ENCODE measurements around the gene ZMAT3.
"Not testable (repeated sequence)": the region's sequence is repeated elsewhere in the genome, so short reads cannot be mapped to it uniquely, and the experiment has no call there.

The ZMAT3 gene

DNA sequence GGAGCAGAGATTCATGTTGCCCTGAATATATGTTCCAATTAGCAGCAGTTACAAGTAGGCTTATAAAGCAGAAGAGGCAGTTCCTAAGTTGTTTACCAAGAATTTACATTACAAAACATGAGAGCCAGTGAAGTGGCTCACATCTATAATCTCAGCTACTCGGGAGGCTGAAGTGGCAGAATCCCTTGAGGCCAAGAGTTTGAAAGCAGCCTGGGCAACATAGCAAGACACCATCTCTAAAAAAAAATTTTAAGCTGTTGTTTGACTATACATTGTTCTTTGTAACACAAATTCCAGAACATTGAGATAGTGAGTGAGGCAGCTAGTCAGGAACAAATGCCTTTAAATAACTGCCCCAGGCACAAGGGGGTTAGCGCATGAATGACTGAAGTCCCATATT is 10.3 kb upstream of the ZMAT3 start:
- no peak overlapping the region for H3K4me3 Mint-ChIP-seq
- DNase-seq (no peak), ATAC-seq (replicated peaks) (no peak)
- H3K27ac Mint-ChIP-seq: no peak overlapping the region
- peaks cover 6 to 18% of the 10 kb centered on the region in 2 donors for H3K4me1 Mint-ChIP-seq
- no peaks in the 10 kb centered on the region for H3K36me3 Mint-ChIP-seq
- no peaks in the 10 kb centered on the region for H3K27me3 Mint-ChIP-seq
- no peaks in the 10 kb centered on the region for H3K9me3 Mint-ChIP-seq

DNA sequence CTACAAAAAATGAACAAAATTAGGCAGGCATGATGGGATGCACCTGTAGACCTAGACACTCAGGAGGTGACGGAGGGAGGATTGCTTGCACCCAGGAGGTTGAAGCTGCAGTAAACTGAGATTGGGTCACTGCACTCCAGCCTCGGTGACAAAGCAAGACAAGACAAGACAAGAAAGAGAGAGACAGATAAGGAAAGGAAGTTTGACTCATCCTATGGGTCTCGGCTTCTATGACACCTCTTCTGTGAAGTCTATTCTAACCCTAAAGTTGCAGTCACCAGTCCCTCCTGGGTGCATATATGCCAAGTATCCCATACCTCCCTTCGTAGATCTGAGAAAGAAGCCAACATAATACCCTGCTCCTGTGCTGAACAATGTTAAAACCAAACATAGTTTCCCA is 7.9 kb upstream of the ZMAT3 start:
- no peaks in the 10 kb centered on the region for H3K36me3 Mint-ChIP-seq
- H3K27me3 Mint-ChIP-seq: no peaks in the 10 kb centered on the region
- no peak for ATAC-seq (replicated peaks)
- no peak overlapping the region for H3K4me3 Mint-ChIP-seq
- peaks cover 17 to 34% of the 10 kb centered on the region in 2 donors for H3K4me1 Mint-ChIP-seq
- no peak for DNase-seq
- H3K9me3 Mint-ChIP-seq: no peaks in the 10 kb centered on the region
- no peak overlapping the region for H3K27ac Mint-ChIP-seq

DNA sequence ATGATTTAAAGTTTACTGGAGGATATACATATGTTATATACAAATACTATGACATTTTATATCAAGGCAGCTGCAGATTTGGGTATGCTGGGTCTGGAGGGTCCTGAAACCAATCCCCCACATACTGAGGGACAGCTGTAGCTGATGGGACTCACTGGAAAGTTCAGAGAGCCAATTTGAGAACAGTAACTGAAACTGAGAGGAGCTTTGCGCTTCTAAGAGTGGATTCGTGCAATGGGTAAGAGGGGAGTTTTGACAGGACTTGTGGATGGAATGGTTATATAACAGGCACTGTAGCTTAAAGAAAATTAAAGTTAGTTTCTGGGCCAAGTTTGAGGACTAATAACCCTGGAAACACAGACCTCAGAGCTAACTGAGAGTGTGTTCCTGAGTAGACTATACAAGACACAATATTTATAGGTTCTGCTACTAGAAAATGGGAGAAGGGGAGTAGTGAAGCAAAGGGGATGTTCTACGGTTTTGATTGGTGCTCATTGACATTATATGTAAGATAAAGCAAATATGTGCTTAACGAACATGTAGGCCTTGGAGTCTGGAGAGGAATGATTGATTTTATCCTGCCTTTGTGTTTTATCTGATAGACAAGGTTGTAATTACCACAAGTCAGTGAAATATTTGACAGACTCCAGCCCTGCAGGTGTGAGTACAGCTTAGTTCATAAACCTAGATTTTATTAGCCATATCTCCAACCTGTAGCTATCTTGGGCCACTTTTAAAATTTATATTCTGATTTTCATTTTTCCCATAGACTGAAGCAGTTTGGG is 4.8 kb upstream of the ZMAT3 start:
- H3K4me1 Mint-ChIP-seq: peaks cover 19 to 47% of the 10 kb centered on the region in 2 donors
- no peak for DNase-seq
- no peak for ATAC-seq (replicated peaks)
- no peaks in the 10 kb centered on the region for H3K36me3 Mint-ChIP-seq
- peak overlapping the region in 1 of 2 donors; percentile 14 for H3K4me3 Mint-ChIP-seq
- H3K9me3 Mint-ChIP-seq: no peaks in the 10 kb centered on the region
- H3K27me3 Mint-ChIP-seq: no peaks in the 10 kb centered on the region
- peak overlapping the region; percentile 33 for H3K27ac Mint-ChIP-seq

DNA sequence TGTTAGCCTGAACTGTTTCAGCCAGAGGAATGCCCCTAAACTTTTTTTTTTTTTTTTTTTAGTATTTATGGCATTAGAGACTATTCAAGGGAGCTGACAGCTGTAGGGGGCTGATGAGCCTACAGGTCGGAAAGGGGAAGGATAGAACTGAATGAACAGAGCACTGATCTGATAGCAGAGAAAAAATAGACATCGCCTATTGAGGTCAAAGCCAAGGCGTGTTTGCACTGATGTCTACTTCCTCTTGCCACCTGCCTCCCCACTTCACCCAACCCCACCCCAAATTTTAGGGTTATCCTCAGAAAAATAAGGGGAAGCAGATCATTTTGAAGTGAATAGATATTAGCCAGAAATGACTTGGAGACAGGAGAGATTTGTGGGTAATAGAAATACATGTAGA is 3.0 kb upstream of the ZMAT3 start:
- H3K27me3 Mint-ChIP-seq: no peaks in the 10 kb centered on the region
- ATAC-seq (replicated peaks): peak; percentile 80 to 81
- no peaks in the 10 kb centered on the region for H3K9me3 Mint-ChIP-seq
- H3K4me1 Mint-ChIP-seq: peaks cover 24 to 53% of the 10 kb centered on the region in 2 donors
- peak; percentile 59 for DNase-seq
- H3K36me3 Mint-ChIP-seq: peaks cover 3 to 4% of the 10 kb centered on the region in 2 donors
- H3K27ac Mint-ChIP-seq: peak overlapping the region; percentile 53
- H3K4me3 Mint-ChIP-seq: no peak overlapping the region

DNA sequence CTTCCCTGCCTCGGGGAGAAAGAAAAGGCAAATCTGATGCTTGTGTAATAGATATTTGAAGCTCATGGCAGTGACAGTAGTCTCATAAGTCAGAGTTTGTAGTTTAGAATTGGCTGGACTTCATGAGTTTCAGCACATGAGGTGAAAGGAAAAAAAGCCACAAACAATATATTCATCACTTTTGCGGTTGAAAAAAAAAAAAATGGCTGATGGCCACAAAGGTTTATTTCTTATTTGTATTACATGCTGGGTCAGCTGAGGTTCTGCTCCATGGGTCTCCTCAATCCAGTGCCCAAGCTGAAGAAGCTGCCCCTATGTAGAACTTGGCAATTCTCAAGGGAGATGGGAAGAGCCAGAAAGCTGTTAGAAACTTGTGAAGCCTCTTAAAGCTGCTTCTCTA is 2.2 kb upstream of the ZMAT3 start:
- no peaks in the 10 kb centered on the region for H3K9me3 Mint-ChIP-seq
- H3K4me1 Mint-ChIP-seq: peaks cover 29 to 60% of the 10 kb centered on the region in 2 donors
- peaks cover 8 to 9% of the 10 kb centered on the region in 2 donors for H3K36me3 Mint-ChIP-seq
- ATAC-seq (replicated peaks) (no peak), DNase-seq (no peak)
- H3K4me3 Mint-ChIP-seq: peak overlapping the region in 1 of 2 donors; percentile 18
- no peaks in the 10 kb centered on the region for H3K27me3 Mint-ChIP-seq
- H3K27ac Mint-ChIP-seq: peak overlapping the region; percentile 90

DNA sequence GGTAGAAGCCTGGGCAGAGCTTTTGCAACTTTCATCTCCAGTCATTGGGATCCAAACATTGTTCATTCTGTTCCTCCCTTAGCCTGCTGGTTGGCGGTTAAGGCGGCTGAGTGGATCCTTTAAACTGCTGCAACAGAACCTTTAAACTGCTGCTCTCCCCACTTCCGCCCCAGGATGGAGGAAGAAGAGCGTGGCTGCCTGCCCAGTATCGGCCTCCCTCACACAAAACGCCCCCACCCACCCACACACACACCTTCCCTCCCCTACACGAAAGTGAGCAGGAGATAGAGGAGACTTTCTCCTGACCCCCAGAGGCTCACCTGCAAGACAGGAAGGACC is 460 bp upstream of the ZMAT3 start:
- H3K4me1 Mint-ChIP-seq: peaks cover 35 to 77% of the 10 kb centered on the region in 2 donors
- H3K9me3 Mint-ChIP-seq: no peaks in the 10 kb centered on the region
- DNase-seq (no peak), ATAC-seq (replicated peaks) (peak; percentile 28 to 33)
- peak overlapping the region; percentile 95 for H3K27ac Mint-ChIP-seq
- peaks cover 19 to 20% of the 10 kb centered on the region in 2 donors for H3K36me3 Mint-ChIP-seq
- peak overlapping the region; percentile 99 for H3K4me3 Mint-ChIP-seq
- H3K27me3 Mint-ChIP-seq: no peaks in the 10 kb centered on the region

DNA sequence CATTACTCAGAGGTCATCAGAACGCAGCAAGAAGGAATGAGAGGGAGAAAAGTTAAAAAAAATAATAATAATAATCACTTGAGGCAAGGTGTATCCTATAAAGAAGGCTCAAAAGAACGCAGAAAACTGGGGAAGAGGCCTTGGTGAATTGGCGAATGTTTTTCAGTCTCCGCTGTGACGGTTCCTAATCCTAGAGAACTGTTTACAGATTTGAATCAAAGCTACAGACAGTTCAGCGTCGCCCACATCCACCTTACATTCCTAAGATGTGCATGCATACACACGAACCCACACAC is 634 bp downstream of the ZMAT3 start:
- Mint-ChIP-seq H3K4me1 (peaks cover 34 to 79% of the 10 kb centered on the region in 2 donors), H3K36me3 (peaks cover 22 to 29% of the 10 kb centered on the region in 2 donors), H3K9me3 (no peaks in the 10 kb centered on the region), H3K27ac (peak overlapping the region; percentile 97), H3K27me3 (no peaks in the 10 kb centered on the region), H3K4me3 (peak overlapping the region; percentile 99)
- no peak for DNase-seq
- ATAC-seq (replicated peaks): no peak

DNA sequence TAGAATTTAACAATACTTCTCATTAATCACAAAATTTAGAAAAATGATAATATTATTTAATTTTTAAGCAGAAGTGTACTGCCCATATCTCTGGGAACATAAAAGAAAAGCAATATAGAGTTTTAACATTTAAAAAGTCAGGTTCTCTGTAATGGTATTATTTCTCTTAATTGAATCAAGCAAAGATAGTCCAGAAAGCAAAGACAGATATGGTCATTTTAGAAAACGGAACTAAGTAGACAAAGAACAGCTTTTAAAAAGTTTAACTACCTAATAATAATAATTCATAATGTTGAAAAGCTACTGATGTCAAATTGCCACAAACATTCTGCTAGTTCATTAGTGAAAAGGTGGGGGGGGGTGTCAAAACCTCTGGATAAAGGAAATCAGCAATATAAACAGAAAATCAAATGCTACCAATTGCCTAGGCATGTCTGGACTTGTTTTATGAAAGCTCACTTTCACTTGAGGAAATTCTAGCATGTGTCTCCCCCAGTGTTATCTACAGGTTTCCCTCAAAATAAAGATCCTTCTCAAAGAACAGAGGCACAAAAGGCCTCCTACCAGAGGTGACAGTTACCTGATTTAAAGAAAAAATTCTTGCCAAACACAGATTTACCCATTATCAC is 1.7 kb downstream of the ZMAT3 start:
- Mint-ChIP-seq H3K4me1 (peaks cover 34 to 73% of the 10 kb centered on the region in 2 donors), H3K4me3 (peak overlapping the region in 1 of 2 donors; percentile 66), H3K9me3 (no peaks in the 10 kb centered on the region), H3K27me3 (no peaks in the 10 kb centered on the region), H3K36me3 (peaks cover 29 to 37% of the 10 kb centered on the region in 2 donors), H3K27ac (no peak overlapping the region)
- ATAC-seq (replicated peaks) (no peak), DNase-seq (no peak)

DNA sequence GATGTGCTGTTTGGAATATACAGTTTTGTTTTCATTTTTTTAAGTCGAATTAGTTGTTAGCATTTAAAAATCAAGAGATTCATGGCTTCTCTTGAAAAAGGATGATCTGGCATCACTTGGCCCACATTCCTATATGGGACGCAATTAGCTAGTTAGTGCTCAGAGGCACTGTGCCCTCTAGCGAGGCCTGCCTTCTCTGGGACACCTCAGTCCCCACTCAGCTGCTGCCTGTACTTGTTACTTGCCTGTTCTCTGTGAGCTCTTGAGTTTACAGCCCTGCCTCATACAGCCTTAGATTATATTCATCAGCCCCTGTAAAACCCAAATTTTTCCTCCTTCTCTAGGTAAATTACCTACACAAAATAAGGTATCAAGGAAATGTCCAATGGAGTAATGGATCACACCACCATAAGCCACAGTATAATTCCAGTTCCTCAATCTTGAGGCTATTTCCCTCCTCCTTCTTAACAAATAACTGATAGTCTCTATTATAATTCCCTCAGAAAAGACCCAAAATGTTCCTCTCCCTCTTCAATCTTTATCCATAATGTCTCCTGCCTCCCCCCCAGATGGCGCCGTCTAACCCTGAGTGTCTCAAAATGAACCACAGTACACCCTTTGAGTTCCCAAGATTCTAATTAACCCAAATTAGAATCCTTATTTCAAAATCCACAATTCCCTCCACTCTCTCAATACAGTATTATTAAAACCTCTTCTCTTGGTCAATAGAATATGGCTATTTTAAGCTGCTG is 2.7 kb downstream of the ZMAT3 start:
- H3K4me1 Mint-ChIP-seq: peaks cover 36 to 64% of the 10 kb centered on the region in 2 donors
- H3K9me3 Mint-ChIP-seq: no peaks in the 10 kb centered on the region
- peaks cover 35 to 45% of the 10 kb centered on the region in 2 donors for H3K36me3 Mint-ChIP-seq
- H3K27me3 Mint-ChIP-seq: no peaks in the 10 kb centered on the region
- ATAC-seq (replicated peaks) (no peak), DNase-seq (no peak)
- peak overlapping the region; percentile 45 to 66 for H3K4me3 Mint-ChIP-seq
- H3K27ac Mint-ChIP-seq: peak overlapping the region; percentile 14

DNA sequence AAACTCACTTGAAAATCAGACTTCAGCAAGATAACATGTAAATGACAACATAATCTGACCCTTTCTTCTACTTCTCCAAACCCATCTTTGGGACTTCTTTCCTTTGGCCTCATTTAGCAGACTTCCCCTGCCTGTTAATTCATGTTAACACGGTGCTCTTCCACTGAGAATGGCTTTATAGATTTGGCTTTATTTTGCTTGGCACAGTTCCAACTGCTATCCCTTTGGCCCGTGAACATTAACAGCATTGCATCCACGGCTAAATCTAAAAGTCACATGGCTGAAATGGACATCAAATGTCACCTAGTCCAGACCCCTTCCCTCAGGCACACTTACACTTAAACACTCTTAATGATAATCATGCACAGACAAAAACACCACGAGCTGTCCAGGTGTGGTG is 3.8 kb downstream of the ZMAT3 start:
- no peaks in the 10 kb centered on the region for H3K9me3 Mint-ChIP-seq
- H3K36me3 Mint-ChIP-seq: peaks cover 35 to 48% of the 10 kb centered on the region in 2 donors
- peaks cover 29 to 54% of the 10 kb centered on the region in 2 donors for H3K4me1 Mint-ChIP-seq
- ATAC-seq (replicated peaks) (no peak), DNase-seq (no peak)
- no peak overlapping the region for H3K27ac Mint-ChIP-seq
- H3K4me3 Mint-ChIP-seq: no peak overlapping the region
- no peaks in the 10 kb centered on the region for H3K27me3 Mint-ChIP-seq

DNA sequence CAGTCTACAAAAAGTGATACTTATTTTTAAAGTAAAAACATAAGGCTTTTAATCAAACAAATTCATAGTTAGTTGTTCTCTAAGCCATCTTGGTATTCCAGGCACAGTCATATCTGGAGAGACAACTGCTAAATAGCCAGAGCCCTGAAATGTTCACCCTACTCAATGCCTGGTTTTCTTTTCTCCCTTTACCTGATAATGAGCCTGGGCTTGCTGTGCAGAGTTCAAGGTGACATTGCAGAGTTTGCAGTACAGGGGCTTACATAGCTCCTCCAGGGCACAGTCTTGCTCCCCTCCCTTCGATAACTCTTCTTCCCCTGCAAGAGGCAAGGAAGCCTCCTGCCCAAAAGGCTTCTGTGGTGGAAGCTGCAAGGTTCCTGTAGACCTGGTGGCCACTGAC is 4.3 kb downstream of the ZMAT3 start:
- Mint-ChIP-seq H3K4me1 (peaks cover 30 to 53% of the 10 kb centered on the region in 2 donors), H3K9me3 (no peaks in the 10 kb centered on the region), H3K27ac (no peak overlapping the region), H3K27me3 (no peaks in the 10 kb centered on the region), H3K36me3 (peaks cover 37 to 52% of the 10 kb centered on the region in 2 donors), H3K4me3 (no peak overlapping the region)
- DNase-seq (no peak), ATAC-seq (replicated peaks) (no peak)

DNA sequence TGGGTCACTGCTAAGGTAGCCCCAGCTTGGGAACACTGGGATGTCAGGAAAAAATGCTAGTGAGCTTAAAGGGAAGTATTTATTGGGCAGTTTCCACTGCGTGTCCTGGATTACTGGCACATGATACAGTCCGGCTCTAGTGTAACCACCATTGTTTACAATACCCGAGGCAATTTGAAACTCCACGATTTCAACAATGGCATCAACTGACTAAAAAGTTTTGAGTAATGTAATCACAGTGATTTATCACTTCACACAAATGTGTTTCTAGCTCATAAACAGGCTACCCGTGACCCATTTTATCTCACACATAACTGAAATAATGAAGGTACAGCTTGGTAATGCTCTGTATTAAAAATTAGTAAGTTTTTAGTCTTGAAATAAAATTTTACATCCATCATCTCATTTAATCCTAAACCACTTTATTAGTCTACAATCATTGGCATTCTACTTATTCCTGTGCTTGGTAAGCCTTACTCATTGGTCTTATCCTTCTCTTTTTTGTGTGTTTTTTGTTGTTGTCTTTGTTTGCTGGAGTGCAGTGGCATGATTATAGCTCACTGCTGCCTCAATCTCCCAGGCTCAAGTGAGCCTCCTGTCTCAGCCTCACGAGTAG is 7.6 kb downstream of the ZMAT3 start:
- ATAC-seq (replicated peaks) (no peak), DNase-seq (no peak)
- H3K4me3 Mint-ChIP-seq: no peak overlapping the region
- peaks cover 35 to 63% of the 10 kb centered on the region in 2 donors for H3K4me1 Mint-ChIP-seq
- H3K9me3 Mint-ChIP-seq: no peaks in the 10 kb centered on the region
- no peak overlapping the region for H3K27ac Mint-ChIP-seq
- H3K36me3 Mint-ChIP-seq: peaks cover 42 to 73% of the 10 kb centered on the region in 2 donors
- H3K27me3 Mint-ChIP-seq: no peaks in the 10 kb centered on the region

DNA sequence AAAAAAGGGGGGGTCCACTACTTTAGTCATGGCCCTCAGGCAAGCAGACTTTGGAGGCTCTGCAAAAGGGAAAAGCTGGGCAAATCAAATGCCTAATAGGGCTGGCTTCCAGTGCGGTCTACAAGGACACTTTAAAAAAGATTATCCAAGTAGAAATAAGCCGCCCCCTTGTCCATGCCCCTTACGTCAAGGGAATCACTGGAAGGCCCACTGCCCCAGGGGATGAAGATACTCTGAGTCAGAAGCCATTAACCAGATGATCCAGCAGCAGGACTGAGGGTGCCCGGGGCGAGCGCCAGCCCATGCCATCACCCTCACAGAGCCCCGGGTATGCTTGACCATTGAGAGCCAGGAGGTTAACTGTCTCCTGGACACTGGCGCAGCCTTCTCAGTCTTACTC is 15.3 kb downstream of the ZMAT3 start:
- no peak overlapping the region for H3K4me3 Mint-ChIP-seq
- ATAC-seq (replicated peaks): no peak
- H3K27ac Mint-ChIP-seq: peak overlapping the region; percentile 51
- H3K27me3 Mint-ChIP-seq: no peaks in the 10 kb centered on the region
- DNase-seq: no peak
- peaks cover 0 to 9% of the 10 kb centered on the region in 2 donors for H3K9me3 Mint-ChIP-seq
- peaks cover 40 to 65% of the 10 kb centered on the region in 2 donors for H3K36me3 Mint-ChIP-seq
- H3K4me1 Mint-ChIP-seq: peaks cover 16 to 53% of the 10 kb centered on the region in 2 donors

DNA sequence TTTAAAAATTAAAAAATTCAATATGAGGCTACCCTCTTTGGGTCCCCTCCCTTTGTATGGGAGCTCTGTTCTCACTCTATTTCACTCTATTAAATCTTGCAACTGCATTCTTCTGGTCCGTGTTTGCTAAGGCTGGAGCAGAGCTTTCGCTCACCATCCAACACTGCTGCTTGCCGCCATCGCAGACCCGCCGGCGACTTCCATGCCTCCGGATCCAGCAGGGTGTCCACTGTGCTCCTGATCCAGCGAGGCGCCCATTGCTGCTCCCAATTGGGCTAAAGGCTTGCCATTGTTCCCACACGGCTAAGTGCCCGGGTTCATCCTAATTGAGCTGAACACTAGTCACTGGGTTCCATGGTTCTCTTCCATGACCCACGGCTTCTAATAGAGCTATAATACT is 17.0 kb downstream of the ZMAT3 start:
- peaks cover 47 to 66% of the 10 kb centered on the region in 2 donors for H3K36me3 Mint-ChIP-seq
- peaks cover 20 to 54% of the 10 kb centered on the region in 2 donors for H3K4me1 Mint-ChIP-seq
- not testable (repeated sequence) for H3K27ac Mint-ChIP-seq; H3K27me3 Mint-ChIP-seq; ATAC-seq (replicated peaks); DNase-seq; H3K4me3 Mint-ChIP-seq
- H3K9me3 Mint-ChIP-seq: peaks cover 14 to 16% of the 10 kb centered on the region in 2 donors
